Measurements from ENCODE around the gene ZNF766. TPM values are rescaled to one million over a fixed set of nuclear protein-coding genes. Genes with fewer than 3 reads are reported as not detected.
"Not testable (repeated sequence)": the region's sequence is repeated elsewhere in the genome, so short reads cannot be mapped to it uniquely, and the experiment has no call there.

The ZNF766 gene
- total RNA-seq, 2 donors from 2014 or later, result 6.8 to 16.9 TPM

- Histone ChIP-seq H3K9me3 (peaks cover 3% of the 10 kb centered on the region), H3K4me3 (no peak overlapping the region), H3K36me3 (no peaks in the 10 kb centered on the region), H3K27ac (no peak overlapping the region), H3K27me3 (replicated peaks; ENCODE audit: insufficient read depth) (no peaks in the 10 kb centered on the region), H3K4me1 (ENCODE audit: control insufficient read depth in 1 of 2, low read depth in 2 of 2) (peaks cover 0 to 8% of the 10 kb centered on the region in 2 donors)
- no peak for TF ChIP-seq CTCF (IDR thresholded peaks at IDR 0.05)
- no peak for ATAC-seq (ENCODE audit: insufficient number of reproducible peaks, low FRiP score, low read depth)
- no peak for DNase-seq (ENCODE audit: low spot score)
Measured at GRCh38 chr19:52275988-52276387, 6.6 kb downstream of the ZNF766 start.

- Histone ChIP-seq H3K9me3 (peaks cover 3% of the 10 kb centered on the region), H3K4me3 (no peak overlapping the region), H3K4me1 (ENCODE audit: control insufficient read depth in 1 of 2, low read depth in 2 of 2) (no peaks in the 10 kb centered on the region), H3K27me3 (replicated peaks; ENCODE audit: insufficient read depth) (no peaks in the 10 kb centered on the region), H3K36me3 (peaks cover 7% of the 10 kb centered on the region), H3K27ac (no peak overlapping the region)
- ATAC-seq (ENCODE audit: insufficient number of reproducible peaks, low FRiP score, low read depth), result no peak
- no peak for DNase-seq (ENCODE audit: low spot score)
- TF ChIP-seq CTCF (IDR thresholded peaks at IDR 0.05), result no peak
Measured at GRCh38 chr19:52277471-52277870, 8.1 kb downstream of the ZNF766 start.

- H3K4me3 ChIP-seq, result no peak overlapping the region
- ATAC-seq (ENCODE audit: insufficient number of reproducible peaks, low FRiP score, low read depth), result no peak
- no peaks in the 10 kb centered on the region for H3K4me1 ChIP-seq (ENCODE audit: control insufficient read depth in 1 of 2, low read depth in 2 of 2)
- no peak for DNase-seq (ENCODE audit: low spot score)
- no peaks in the 10 kb centered on the region for H3K27me3 ChIP-seq (replicated peaks; ENCODE audit: insufficient read depth)
- no peaks in the 10 kb centered on the region for H3K9me3 ChIP-seq
- TF ChIP-seq CTCF (IDR thresholded peaks at IDR 0.05), result no peak
- no peak overlapping the region for H3K27ac ChIP-seq
- peaks cover 65% of the 10 kb centered on the region for H3K36me3 ChIP-seq
Measured at GRCh38 chr19:52286256-52286655, 16.9 kb downstream of the ZNF766 start.

- ATAC-seq (ENCODE audit: insufficient number of reproducible peaks, low FRiP score, low read depth), result no peak
- Histone ChIP-seq H3K36me3 (peaks cover 39% of the 10 kb centered on the region), H3K27ac (no peak overlapping the region), H3K4me3 (no peak overlapping the region), H3K9me3 (no peaks in the 10 kb centered on the region), H3K27me3 (replicated peaks; ENCODE audit: insufficient read depth) (no peaks in the 10 kb centered on the region), H3K4me1 (ENCODE audit: control insufficient read depth in 1 of 2, low read depth in 2 of 2) (peaks cover 5 to 9% of the 10 kb centered on the region in 2 donors)
- no peak for TF ChIP-seq CTCF (IDR thresholded peaks at IDR 0.05)
- no peak for DNase-seq (ENCODE audit: low spot score)
Measured at GRCh38 chr19:52291781-52292180, 22.4 kb downstream of the ZNF766 start.

GRCh38 chr19:52292946-52293345 is 23.6 kb downstream of the ZNF766 start:
- not testable (repeated sequence) for H3K4me3 ChIP-seq; H3K27me3 ChIP-seq (replicated peaks; ENCODE audit: insufficient read depth); ATAC-seq (ENCODE audit: insufficient number of reproducible peaks, low FRiP score, low read depth); H3K27ac ChIP-seq; H3K9me3 ChIP-seq; DNase-seq (ENCODE audit: low spot score)
- Histone ChIP-seq H3K4me1 (ENCODE audit: control insufficient read depth in 1 of 2, low read depth in 2 of 2) (peaks cover 7 to 11% of the 10 kb centered on the region in 2 donors), H3K36me3 (peaks cover 33% of the 10 kb centered on the region)

- Histone ChIP-seq H3K4me1 (ENCODE audit: control insufficient read depth in 1 of 2, low read depth in 2 of 2) (peaks cover 9 to 17% of the 10 kb centered on the region in 2 donors), H3K36me3 (peaks cover 23% of the 10 kb centered on the region), H3K9me3 (peaks cover 4% of the 10 kb centered on the region), H3K4me3 (peak overlapping the region; percentile 100), H3K27ac (peak overlapping the region; percentile 65 to 83), H3K27me3 (replicated peaks; ENCODE audit: insufficient read depth) (no peaks in the 10 kb centered on the region)
- DNase-seq (ENCODE audit: low spot score), result no peak
- no peak for TF ChIP-seq CTCF (IDR thresholded peaks at IDR 0.05)
- peak; percentile 35 for ATAC-seq (ENCODE audit: insufficient number of reproducible peaks, low FRiP score, low read depth)
Measured at GRCh38 chr19:52296400-52296772, 27.0 kb downstream of the ZNF766 start.
